Neural progenitor cell (in vitro differentiated cells): Measurements from ENCODE around the gene LETMD1.

ENCODE experiments used
- CTCF ChIP-seq: fragments of 200-600 bp; sonication (generic); IDR thresholded peaks from 2 replicates; pipeline ENCODE4 v1.5.1; 2017; ENCODE audit warnings: antibody characterized with exemption, mild to moderate bottlenecking
- EZH2 ChIP-seq: fragments of 200-600 bp; sonication (generic); IDR thresholded peaks from 2 replicates; pipeline ENCODE4 v1.6.1; 2017; ENCODE audit warnings: antibody characterized with exemption, mild to moderate bottlenecking, moderate library complexity
- EZH2phosphoT487 ChIP-seq: fragments of 200-600 bp; sonication (generic); IDR thresholded peaks from 2 replicates; pipeline ENCODE4 v1.6.1; 2017; ENCODE audit warnings: antibody characterized with exemption

GRCh38 chr12:51086933-51087332 lies 38.8 kb downstream of the LETMD1 start:
- no peak for TF ChIP-seq CTCF
- no peak for TF ChIP-seq EZH2
- TF ChIP-seq EZH2phosphoT487 = no peak
